Measurements from ENCODE around the gene CYBC1.

GRCh38 chr17:82439829-82440365, 10.7 kb downstream of the CYBC1 start:
- TF ChIP-seq, protein P1, sequence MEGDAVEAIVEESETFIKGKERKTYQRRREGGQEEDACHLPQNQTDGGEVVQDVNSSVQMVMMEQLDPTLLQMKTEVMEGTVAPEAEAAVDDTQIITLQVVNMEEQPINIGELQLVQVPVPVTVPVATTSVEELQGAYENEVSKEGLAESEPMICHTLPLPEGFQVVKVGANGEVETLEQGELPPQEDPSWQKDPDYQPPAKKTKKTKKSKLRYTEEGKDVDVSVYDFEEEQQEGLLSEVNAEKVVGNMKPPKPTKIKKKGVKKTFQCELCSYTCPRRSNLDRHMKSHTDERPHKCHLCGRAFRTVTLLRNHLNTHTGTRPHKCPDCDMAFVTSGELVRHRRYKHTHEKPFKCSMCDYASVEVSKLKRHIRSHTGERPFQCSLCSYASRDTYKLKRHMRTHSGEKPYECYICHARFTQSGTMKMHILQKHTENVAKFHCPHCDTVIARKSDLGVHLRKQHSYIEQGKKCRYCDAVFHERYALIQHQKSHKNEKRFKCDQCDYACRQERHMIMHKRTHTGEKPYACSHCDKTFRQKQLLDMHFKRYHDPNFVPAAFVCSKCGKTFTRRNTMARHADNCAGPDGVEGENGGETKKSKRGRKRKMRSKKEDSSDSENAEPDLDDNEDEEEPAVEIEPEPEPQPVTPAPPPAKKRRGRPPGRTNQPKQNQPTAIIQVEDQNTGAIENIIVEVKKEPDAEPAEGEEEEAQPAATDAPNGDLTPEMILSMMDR (conservative IDR thresholded peaks at IDR 0.05; ENCODE audit: low read length): no peak
- TF ChIP-seq EZH2phosphoT487 (IDR thresholded peaks at IDR 0.05; ENCODE audit: borderline replicate concordance): no peak
